ENCODE data around the gene PLB1. TPM values are rescaled to one million over a fixed set of nuclear protein-coding genes. Genes with fewer than 3 reads are reported as not detected.

The PLB1 gene
- polyA plus RNA-seq, 2 of the 4 experiments (the other 2 are of a cell fraction), result 0.26 to 1.4 TPM

DNA sequence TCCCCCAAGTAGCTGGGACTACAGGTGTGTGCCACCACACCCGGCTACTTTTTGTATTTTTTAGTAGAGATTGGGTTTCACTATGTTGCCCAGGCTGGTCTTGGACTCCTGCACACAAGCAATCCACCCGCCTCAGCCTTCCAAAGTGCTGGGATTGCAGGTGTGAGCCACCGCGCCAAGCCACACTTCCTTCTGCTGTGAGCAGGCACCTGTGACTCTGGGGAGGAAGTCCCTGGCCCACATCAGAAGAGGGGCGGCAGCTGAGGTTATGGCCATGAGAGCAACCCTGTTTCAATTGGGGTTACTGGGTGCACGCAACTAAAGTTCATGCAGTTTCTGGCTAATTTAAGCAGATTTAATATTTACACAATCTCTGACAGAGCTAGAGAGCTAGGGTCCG is 91.0 kb downstream of the PLB1 start:
- CTCF ChIA-PET, result interaction anchor here (1.0 to 11.9 kb wide), 5 partner anchors 9 to 175 kb away, joined by 3 to 155 read pairs (median 9); no protein-coding TSS in a partner anchor
- POLR2A ChIA-PET, result interaction anchor here (0.6 kb wide), 1 partner anchor 165 kb away, joined by 3 read pairs; the partner anchor contains the start of gene PPP1CB
- WGBS (ENCODE audit: missing lambda C conversion rate), result 92% methylated on average over 7 of the region's 7 CpGs

DNA sequence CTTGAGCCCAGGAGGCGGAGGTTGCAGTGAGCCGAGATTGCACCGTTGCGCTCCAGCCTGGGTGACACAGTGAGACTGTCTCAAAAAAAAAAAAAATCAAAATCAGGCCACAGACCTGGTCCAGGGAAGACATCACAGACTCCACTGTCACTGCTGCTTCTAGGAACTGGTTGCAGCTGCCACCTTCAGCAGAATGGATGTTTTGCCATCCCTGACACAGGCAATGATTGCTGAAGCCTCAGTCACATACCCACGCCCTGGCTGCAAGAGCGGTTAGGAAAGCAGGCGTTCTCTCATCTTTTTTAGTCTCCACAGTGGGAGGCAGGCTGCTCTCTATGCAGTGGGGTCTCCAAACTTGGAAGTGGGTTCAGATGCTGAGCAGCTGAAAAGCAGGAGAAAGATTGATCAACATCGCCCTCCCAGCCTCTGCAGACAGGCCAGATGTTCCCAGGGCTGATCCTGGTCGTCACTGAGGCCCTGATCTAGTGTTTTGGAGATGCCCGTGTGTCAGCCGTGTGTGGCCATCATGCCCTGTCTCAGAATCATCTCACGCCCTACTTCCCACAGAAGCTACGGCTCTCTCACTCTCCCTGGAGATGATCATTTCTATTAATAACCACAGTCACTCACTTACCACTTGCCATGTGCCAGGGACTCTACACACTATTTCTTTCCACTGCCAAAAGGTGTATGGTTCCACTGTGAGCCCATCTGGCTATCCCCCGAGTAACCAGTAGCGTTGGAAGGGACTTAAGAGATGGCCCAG is 91.8 kb downstream of the PLB1 start:
- ATAC-seq, result no peak
- no peak for TF ChIP-seq CHD4 (IDR thresholded peaks at IDR 0.05; ENCODE audit: borderline replicate concordance)
- TF ChIP-seq NPAS2 (CRISPR knock-in tag; IDR thresholded peaks at IDR 0.05; ENCODE audit: borderline replicate concordance), result no peak
- TF ChIP-seq, protein P1, sequence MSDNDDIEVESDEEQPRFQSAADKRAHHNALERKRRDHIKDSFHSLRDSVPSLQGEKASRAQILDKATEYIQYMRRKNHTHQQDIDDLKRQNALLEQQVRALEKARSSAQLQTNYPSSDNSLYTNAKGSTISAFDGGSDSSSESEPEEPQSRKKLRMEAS (IDR thresholded peaks at IDR 0.05), result no peak
- no peak for TF ChIP-seq GATA3 (IDR thresholded peaks at IDR 0.05; ENCODE audit: borderline replicate concordance)
- no peak for TF ChIP-seq ZFP36 (IDR thresholded peaks at IDR 0.05; ENCODE audit: borderline replicate concordance, partially characterized antibody)
- no peak for TF ChIP-seq SMC3 (IDR thresholded peaks at IDR 0.05)
- no peak for TF ChIP-seq HOXB5 (CRISPR knock-in tag; IDR thresholded peaks at IDR 0.05)
- TF ChIP-seq FOXS1 (CRISPR knock-in tag; IDR thresholded peaks at IDR 0.05), result no peak
- no peak for TF ChIP-seq FOSL2 (IDR thresholded peaks at IDR 0.05)
- TF ChIP-seq FOSL2 (CRISPR knock-in tag; IDR thresholded peaks at IDR 0.05), result no peak
- TF ChIP-seq POLR2AphosphoS2 (conservative IDR thresholded peaks at IDR 0.05; ENCODE audit: low read length), result no peak
- TF ChIP-seq, protein P2, sequence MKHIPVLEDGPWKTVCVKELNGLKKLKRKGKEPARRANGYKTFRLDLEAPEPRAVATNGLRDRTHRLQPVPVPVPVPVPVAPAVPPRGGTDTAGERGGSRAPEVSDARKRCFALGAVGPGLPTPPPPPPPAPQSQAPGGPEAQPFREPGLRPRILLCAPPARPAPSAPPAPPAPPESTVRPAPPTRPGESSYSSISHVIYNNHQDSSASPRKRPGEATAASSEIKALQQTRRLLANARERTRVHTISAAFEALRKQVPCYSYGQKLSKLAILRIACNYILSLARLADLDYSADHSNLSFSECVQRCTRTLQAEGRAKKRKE (CRISPR knock-in tag; IDR thresholded peaks at IDR 0.05; ENCODE audit: low read depth), result no peak
- TF ChIP-seq EP300 (IDR thresholded peaks at IDR 0.05), result no peak
- no peak for TF ChIP-seq HDAC2 (IDR thresholded peaks at IDR 0.05)
- TF ChIP-seq SREBF2 (IDR thresholded peaks at IDR 0.05), result no peak
- WGBS (ENCODE audit: missing lambda C conversion rate), result 86% methylated on average over 15 of the region's 15 CpGs
- ChIA-PET POLR2A (no interaction called here), CTCF (interaction anchor here (1.0 to 11.9 kb wide), 4 partner anchors 8 to 174 kb away, joined by 3 to 155 read pairs (median 50); no protein-coding TSS in a partner anchor)
- no peak for FAIRE-seq
- H3K4me2 ChIP-seq, result no peak overlapping the region
- H3K9me3 ChIP-seq, result no peaks in the 10 kb centered on the region
- peak overlapping the region; percentile 94 to 97; a peak in 5 of 6 replicates for H3K27ac ChIP-seq
- H3K4me1 ChIP-seq, result peaks cover 36% of the 10 kb centered on the region
- H3K4me3 ChIP-seq, result no peak overlapping the region
- no peak for DNase-seq (ENCODE audit: low read depth in 1 of 2, low spot score in 1 of 2)

More for the DNA sequence above, 91.0 kb downstream of the PLB1 start:
- peaks cover 41% of the 10 kb centered on the region for H3K4me1 ChIP-seq
- H3K9me3 ChIP-seq, result no peaks in the 10 kb centered on the region
- H3K4me3 ChIP-seq, result no peak overlapping the region
- peak overlapping the region; percentile 94 to 97; a peak in 5 of 6 replicates for H3K27ac ChIP-seq
- no peak for TF ChIP-seq POLR2AphosphoS2 (conservative IDR thresholded peaks at IDR 0.05; ENCODE audit: low read length)
- no peak for TF ChIP-seq EHF (CRISPR knock-in tag; IDR thresholded peaks at IDR 0.05)
- no peak for TF ChIP-seq HDAC2 (IDR thresholded peaks at IDR 0.05)
- TF ChIP-seq, protein P3, sequence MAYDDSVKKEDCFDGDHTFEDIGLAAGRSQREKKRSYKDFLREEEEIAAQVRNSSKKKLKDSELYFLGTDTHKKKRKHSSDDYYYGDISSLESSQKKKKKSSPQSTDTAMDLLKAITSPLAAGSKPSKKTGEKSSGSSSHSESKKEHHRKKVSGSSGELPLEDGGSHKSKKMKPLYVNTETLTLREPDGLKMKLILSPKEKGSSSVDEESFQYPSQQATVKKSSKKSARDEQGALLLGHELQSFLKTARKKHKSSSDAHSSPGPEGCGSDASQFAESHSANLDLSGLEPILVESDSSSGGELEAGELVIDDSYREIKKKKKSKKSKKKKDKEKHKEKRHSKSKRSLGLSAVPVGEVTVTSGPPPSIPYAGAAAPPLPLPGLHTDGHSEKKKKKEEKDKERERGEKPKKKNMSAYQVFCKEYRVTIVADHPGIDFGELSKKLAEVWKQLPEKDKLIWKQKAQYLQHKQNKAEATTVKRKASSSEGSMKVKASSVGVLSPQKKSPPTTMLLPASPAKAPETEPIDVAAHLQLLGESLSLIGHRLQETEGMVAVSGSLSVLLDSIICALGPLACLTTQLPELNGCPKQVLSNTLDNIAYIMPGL (CRISPR knock-in tag; IDR thresholded peaks at IDR 0.05; ENCODE audit: borderline replicate concordance), result no peak
- no peak for TF ChIP-seq RARB (CRISPR knock-in tag; IDR thresholded peaks at IDR 0.05)
- TF ChIP-seq SMC3 (IDR thresholded peaks at IDR 0.05), result no peak
- TF ChIP-seq CHD4 (IDR thresholded peaks at IDR 0.05; ENCODE audit: borderline replicate concordance), result no peak
- TF ChIP-seq KDM5A (IDR thresholded peaks at IDR 0.05), result no peak
- TF ChIP-seq, protein P4, sequence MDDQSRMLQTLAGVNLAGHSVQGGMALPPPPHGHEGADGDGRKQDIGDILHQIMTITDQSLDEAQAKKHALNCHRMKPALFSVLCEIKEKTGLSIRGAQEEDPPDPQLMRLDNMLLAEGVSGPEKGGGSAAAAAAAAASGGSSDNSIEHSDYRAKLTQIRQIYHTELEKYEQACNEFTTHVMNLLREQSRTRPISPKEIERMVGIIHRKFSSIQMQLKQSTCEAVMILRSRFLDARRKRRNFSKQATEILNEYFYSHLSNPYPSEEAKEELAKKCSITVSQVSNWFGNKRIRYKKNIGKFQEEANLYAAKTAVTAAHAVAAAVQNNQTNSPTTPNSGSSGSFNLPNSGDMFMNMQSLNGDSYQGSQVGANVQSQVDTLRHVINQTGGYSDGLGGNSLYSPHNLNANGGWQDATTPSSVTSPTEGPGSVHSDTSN (IDR thresholded peaks at IDR 0.05), result no peak
- TF ChIP-seq MYC (IDR thresholded peaks at IDR 0.05; ENCODE audit: borderline replicate concordance, low read length), result no peak
- TF ChIP-seq ZSCAN20 (CRISPR knock-in tag; IDR thresholded peaks at IDR 0.05), result no peak
- no peak for TF ChIP-seq CHD2 (IDR thresholded peaks at IDR 0.05; ENCODE audit: low read length, partially characterized antibody)
- no peak for TF ChIP-seq FOSB (CRISPR knock-in tag; IDR thresholded peaks at IDR 0.05)
- no peak for TF ChIP-seq CBX8 (IDR thresholded peaks at IDR 0.05)
- DNase-seq (ENCODE audit: low read depth in 1 of 2, low spot score in 1 of 2) (no peak), ATAC-seq (no peak), FAIRE-seq (no peak)
- no peak overlapping the region for H3K4me2 ChIP-seq

Data from A549 (cell line).